ELR (cell line): ENCODE results near the gene DTWD2.
"Not testable (repeated sequence)": the region's sequence is repeated elsewhere in the genome, so short reads cannot be mapped to it uniquely, and the experiment has no call there.

Experiments
- DNase-seq: peaks from one replicate; pipeline ENCODE4 v3.0.0-alpha.2; 2015; ENCODE audit warnings: low read depth

The DTWD2 gene

DNA sequence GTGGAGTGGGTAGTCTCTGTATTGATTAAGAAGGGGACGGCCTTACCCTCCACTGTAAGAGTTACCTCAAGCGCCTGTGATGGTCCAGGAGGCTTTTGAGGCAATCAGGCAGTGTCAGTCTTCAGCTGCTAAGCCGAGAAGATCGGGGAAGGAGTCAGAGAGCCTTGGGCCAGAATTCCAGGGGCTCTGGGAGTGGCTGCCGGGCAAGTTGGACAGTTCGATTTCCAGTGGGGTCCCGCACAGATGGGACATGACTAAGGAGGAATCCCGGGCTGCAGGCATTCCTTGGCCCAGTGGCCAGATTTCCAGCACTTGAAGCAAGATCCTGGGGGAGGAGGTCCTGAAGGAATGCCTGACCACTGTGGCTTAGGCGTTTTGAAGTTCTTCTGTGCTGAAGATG is 38.0 kb downstream of the DTWD2 start:
- DNase-seq, result not testable (repeated sequence)

DNA sequence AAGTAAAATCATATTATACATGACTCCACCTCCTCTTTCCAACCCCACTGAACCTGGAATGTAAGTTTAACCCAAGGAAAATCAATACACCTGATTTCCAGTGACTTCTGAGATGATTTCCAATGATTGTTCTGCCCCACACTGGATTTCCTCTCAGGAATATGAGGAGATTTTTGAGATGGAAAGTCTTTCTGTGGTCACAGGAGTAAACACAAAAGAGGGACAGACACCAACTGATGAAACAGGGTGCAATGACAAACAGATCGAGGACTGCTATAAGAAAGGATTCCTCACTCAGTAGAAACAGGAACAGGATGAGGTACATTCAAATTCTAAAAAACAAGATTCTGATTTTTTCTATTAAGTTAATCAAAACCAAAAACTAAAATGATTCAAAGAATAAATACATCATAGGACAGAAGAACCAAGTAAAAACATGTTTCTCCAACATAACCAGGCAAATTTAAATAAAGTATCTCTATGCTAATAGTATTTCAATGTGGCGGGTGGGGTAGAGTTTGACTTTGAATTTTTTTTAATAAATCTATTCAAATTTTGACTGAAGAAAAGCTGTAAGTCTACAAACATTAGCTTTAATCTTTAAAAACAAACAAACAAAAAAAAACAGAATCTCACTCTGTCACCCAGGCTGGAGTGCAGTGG is 42.1 kb downstream of the DTWD2 start:
- DNase-seq, result no peak

DNA sequence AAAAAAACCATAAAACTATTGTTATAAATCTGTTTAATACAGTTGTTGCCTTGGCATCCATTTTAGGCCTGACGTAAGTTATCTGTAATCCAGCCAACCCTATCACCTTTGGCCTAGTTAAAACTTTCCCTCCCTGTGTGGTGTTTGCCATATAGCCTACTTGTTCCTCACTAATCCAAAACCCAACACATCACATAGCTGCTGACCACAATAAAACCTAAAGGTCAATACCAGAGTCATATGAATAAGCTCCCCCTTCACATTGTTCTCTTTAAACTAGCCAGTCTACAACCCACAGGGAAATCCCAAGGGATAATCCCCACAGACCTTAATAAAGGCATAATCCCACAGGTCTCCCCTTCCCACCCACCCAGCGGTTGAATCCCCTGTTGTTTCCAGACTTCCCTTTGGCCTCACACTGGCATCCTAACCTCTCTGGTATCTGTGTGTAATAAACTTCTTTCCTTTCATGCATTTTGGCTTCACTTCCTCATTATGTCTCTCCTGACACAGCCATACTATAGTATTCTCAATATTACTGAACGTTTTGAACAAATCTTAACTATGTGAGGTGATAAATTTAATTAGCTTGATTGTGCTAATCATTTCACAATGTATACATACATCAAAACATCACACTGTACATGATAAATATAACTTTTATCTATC is 50.8 kb downstream of the DTWD2 start:
- DNase-seq, result no peak

DNA sequence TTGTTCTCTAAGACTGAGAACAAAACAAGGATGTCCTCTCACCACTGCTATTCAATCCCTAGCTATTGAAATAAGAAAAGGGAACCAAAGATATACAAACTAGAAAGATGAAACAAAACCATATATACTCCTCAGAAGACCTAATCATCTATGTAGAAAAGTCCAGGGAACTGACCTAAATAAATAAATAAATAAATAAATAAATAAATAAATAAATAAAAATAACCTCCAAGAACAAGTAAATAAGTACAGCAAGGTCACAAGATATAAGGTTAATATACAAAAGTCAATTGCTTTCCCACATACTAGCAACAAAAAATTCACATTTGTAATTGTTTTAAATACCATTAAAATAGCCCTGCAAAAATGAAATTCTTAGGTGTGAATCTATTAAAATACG is 54.6 kb downstream of the DTWD2 start:
- DNase-seq, result no peak

DNA sequence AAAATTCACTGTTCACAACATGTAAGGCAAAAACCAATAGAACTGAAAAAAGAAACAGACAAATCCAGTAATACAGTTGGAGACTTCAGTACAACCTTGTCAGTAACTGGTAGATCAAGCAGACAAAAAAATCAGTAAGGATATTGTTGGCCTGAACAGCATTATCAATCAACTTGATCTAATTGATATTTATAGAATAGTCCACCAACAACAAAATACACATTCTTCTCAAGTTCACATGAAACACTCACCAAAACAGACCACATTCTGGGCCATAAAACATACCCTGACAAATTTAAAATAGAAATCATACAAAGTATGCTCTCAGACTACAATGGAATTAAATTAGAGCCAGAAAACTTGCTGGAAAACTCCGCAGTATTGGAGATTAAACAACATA is 56.8 kb downstream of the DTWD2 start:
- DNase-seq, result no peak

DNA sequence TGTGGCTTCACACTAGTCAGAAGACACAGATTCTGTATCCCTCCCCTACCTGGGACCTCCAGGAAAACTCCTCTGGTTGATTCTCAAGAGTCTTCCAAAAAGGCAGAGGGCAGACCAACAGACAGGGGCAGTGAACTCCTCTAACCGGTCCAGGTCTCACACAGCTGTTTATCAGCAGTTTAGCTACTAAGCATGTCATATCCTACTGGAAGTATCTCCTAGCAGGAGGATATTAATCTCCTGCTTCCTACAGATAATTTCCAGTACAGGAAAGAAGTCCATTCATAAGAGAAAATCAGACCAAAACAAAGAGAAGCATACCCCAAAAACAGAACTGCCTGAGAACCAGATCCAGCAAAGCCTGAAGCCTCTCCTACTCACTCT is 64.3 kb downstream of the DTWD2 start:
- DNase-seq, result no peak

DNA sequence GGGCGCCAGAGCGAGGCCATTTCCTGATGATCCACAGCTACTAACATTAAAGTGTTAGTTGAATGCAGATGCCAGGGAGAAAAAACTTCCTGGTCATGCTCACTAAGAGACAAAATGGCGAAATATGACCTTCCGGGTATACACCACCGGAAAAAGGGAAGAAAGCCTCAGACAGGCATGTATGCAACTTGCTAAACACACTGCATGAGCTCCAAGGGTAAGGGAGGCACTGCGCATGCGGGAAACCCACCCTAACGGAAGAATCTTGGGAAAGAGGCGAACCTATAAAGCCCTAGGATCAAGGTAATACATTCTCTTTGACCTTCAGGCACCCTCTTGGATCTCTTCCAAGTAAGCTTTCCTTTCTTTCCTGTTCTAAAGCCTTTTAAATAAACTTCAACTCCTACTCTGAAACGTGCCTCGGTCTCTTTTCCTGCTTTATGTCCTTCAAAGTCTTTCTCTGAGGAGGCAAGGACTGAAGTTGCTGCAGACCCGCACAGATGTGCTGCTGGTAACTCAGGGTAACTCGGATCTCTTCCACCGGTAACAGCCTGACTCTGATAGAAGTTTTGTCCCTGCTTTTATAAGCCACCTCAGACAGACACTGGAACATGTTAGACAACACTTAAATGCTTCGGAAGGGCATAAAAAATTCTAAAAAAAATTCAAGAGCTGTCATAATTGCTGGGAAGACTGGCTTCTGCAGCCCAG is 64.9 kb downstream of the DTWD2 start:
- DNase-seq, result no peak

DNA sequence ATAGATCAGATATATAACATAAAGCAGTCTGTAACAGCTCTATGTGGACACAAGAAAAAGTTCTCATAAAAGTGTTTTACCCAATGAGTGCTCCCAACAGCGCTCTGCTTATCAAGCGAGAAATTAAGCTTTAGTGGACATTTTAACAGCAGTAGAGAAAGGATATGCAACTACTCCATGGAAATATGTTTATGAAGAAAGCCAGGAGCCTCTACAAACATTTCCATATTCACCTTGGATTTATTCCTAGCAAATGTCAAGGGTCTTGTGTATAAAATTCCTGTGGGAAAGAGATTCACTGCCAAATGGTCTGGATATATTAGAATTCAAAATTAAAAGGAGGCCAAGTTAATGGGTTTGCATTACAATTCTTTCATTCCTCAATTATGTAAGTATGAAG is 66.5 kb downstream of the DTWD2 start:
- no peak for DNase-seq

DNA sequence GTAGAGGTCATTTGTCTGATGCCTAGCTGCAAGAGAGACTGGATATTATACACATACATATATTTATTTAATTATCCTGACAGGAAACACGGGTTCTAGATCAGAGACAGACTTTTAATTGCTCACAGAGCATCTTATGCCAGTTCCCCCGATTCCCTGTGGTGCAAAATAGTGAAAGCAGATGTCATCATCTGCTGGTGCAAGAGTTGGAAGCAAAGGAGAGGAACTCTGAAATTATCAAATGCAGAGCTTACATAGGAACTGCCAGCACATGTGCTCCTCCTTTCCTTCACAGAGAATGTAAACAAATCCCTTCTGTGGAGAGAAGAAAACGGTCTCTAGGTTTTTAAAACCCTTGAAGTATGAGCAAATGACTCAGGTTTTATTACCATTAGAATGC is 69.3 kb downstream of the DTWD2 start:
- DNase-seq, result no peak

DNA sequence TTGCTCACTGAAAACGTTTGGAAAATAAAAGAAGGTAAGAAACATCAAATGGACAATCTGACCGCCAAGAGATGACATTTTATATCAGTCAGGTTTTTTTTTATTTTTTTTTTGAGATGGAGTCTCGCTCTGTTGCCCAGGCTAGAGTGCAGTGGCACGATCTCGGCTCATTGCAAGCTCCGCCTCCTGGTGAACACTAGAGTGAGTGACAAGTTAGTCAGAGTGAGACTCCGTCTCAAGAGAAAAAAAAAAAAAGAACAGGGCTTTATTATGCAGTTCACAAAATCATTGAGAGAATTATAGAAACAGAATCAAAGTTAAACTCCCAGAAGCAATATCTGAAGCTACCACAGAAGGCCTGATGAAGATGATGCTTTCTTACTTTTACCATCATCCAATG is 70.1 kb downstream of the DTWD2 start:
- DNase-seq, result no peak

DNA sequence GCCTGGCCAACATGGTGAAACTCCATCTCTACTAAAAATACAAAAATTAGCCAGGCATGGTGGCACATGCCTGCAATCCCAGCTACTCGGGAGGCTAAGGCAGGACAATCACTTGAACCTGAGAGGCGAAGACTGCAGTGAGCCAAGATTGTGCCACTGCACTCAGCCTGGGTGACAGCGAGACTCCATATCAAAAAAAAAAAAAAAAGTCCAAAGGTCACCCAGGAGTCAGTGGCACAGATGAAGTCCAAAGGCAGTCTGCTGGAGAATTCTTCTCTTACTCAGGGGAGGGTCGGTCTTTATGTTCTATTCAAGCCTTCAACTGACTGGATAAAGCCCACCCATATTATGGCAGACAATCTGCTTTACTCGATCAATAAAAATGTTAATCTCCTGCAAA is 80.8 kb downstream of the DTWD2 start:
- not testable (repeated sequence) for DNase-seq

DNA sequence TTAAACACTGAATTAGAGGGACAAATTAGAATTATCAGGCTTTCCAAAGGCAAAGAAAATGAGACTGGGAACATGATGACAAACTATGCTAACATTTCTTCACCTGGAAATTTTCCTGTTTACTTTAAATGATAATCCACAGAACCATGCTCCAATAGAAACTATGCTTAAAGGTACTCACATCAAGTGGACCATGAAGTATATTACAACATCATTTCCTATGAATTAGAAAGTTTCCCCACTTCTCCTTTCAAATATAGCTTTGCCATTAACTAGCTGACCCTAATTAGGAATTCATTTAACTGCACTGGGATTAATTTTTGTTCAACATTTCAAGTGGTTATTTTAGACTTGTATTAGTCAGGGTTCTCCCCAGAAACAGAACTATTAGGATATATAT is 81.4 kb downstream of the DTWD2 start:
- no peak for DNase-seq

DNA sequence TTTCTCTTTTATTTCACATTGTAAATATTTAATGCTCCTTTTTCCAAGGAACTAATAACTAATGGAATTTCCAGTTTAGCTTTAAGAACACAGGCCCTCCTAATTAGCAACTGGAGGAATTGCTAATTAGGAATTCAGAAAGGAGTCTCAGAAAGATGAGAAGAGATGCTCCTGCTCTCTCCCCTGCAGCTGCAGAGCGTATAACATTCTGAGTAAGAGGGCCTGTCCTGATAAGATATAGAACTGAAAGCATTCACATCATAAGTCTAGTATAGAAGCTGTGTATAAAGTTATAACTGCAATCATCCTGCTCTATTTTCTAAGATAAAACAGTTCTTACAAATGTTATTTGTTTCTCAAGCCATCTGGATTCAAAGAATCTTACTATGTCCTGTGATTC is 83.2 kb downstream of the DTWD2 start:
- no peak for DNase-seq

DNA sequence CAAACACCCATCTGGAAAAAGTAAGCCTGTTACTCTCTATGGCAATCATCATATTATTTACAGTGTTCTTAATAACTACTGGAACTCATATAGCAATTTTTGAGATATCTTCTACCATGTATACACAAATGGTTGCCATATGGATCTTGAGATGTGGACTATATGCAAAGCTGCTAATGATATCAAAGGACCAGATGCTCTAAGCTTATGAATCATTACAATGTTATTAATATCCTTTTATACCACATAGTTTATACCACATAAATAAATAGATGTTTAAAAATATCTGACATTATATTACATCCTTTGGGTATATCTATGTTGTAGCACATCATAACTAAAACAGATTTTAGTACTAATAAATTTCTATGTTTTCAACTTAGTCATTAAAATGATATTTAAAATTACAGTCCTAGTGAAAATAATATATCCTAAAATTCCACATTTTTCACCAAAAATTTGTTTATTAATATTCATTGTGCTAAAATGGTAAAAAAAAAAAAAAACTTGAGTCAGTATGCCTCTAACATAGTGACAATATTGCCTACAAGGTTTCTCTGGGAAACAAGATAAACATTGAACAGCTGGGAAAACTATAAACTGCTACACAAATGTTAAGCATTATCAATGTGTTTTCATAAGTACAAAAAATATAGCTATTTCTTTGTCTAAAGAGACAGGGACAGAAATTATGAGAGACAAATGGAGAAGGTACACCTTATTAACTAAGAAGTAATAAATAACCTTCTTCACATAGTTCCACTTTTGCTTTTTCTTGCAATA is 85.5 kb downstream of the DTWD2 start:
- DNase-seq, result no peak

DNA sequence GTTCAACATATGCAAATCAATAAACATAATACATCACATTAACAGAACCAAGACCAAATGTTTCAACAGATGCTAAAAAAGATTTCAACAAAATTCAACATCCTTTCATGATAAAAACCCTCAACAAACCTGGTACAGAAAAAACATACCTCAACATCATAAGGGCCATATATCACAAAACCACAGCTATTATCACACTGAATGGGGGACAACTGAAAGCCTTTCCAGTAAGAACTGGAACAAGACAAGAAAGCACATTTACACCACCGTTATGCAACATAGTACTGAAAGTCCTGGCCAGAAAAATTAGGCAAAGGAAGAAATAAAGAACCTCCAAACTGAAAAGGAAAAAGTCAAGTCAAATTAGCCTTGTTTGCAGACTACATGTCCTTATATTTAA is 93.6 kb downstream of the DTWD2 start:
- DNase-seq, result no peak

DNA sequence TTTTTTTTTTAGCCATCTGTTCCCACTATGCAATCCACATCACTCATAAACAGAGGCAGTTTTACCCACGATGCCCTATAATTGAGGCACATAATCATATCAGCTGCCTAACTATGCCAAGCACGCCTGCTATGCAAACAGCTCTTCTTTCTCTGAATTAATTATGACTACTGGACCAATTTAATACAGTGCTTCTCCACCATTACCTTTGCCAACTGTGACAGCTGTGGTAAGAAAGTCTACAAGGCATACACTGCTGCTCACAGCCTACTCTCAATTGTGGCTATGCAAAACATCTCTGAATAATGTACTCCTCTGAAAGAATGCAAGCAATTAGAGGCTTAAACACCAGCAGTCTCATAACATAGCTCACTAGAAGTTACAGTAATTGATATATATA is 97.1 kb downstream of the DTWD2 start:
- no peak for DNase-seq

DNA sequence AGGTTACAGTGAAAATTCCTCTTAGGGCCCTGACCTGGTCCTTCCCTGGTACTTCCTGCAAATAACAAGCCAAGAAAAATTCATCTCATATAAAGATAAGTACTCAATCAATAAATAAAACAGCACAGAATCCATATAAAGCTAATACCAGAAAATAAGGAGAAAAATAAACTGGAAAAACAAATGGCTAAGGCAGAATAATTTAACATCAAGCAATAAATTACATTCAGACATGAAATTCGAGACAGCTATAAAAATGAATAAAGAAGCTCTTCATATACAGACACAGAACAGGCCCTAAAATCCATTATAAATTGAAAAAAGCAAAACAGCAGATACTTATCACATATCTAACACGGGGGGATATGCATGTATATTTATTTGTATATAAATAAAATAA is 99.2 kb downstream of the DTWD2 start:
- DNase-seq, result no peak

DNA sequence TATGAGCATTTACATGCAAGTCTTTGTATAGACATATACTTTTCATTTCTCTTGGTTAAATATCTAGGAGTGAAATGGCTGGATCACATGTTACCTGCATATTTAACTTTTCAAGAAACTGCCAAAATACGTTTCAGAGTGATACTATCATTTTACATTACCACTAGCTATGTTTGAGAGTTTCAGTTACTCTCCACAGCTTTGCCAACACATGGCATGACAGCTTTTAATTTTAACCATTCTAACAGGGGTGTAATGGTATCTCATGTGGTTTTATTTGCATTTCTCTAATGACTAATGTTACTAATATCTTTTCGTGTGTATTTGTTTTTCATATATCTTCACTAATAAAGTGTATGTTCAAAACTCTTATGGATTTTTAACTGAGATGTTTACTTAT is 99.8 kb downstream of the DTWD2 start:
- no peak for DNase-seq

DNA sequence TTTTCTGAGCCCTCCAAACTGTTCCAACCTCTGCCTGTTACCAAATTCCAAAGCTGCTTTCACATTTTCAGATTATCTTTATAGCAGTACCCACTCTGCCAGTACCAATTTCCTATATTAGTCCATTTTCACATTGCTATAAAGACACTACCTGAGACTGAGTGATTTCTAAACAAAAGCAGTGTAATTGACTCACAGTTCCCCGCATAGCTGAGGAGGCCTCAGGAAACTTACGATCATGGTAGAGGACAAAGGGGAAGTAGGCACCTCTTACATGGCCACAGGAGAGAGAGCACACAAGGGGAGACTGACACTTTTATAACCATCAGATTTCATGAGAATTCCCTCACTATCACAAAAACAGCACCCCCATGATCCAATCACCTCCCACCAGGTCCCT is 105.0 kb downstream of the DTWD2 start:
- DNase-seq, result no peak

DNA sequence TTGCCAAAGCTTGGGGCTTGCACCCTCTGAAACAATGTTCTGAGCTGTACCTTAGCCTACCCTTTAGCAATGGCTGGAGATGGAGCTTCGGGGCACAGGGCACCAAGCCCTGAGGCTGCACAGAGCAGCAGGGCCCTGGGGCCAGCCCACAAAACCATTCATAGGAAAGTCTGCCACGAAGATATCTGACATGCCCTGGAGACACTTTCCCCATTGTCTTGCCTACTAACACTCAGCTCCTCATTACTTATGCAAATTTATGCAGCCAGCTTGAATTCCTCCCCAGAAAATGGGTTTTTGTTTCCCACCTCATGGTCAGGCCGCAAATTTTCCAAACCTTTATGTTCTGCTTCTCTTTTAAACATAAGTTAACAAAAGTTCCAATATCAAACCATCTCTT is 105.7 kb downstream of the DTWD2 start:
- no peak for DNase-seq

DNA sequence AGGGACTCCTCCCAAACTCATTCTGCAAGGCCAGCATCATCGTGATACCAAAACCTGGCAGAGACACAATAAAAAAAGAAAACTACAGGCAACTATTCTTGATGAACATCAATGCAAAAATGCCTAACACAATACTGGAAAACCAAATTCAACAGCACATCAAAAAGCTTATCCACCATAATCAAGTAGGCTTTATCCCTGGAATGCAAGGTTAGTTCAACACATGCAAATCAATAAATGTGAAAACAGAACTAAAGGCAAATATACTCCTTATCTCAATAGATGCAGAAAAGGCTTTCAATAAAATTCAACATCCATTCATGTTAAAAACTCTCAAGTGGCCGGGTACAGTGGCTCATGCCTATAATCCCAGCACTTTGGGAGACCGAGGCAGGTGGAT is 111.5 kb downstream of the DTWD2 start:
- DNase-seq, result not testable (repeated sequence)

DNA sequence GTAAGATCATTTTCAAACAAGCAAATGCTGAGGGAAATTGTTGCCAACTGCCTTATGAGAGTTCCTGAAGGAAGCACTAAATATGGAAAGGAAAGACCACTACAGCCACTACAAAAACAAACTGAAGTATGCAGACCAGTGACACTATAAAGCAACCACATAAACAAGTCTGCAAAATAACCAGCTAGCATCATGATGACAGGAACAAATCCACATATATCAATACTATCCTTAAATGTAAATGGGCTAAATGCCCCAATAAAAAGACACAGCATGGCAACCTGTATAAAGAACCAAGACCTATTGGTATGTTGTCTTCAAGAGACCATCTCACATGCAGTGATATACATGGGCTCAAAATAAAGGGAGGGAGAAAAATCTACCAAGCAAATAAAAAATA is 113.2 kb downstream of the DTWD2 start:
- DNase-seq, result no peak

DNA sequence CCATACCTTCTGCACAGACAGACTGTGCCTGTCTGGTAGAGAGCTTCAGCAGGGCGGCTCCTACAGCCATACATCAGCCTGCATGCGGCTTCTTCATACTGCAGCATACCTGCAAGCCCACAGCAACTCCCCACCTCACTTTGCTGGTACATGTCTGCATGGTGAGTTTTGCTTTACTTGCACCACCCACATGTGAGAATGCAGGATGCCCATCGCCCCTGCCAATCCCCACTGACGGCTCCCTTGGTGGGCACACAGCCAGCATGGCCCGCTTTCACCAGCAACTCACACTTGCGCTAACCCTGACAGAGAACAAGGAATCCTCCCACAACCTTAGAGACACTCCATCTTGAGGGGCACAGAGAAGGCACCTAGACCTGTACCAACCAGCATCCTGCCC is 114.9 kb downstream of the DTWD2 start:
- no peak for DNase-seq
